ENCODE measurements around the gene GPR18. TPM values are rescaled to one million over a fixed set of nuclear protein-coding genes. Genes with fewer than 3 reads are reported as not detected.
"Not testable (repeated sequence)": the region's sequence is repeated elsewhere in the genome, so short reads cannot be mapped to it uniquely, and the experiment has no call there.

GPR18 gene
- total and polyA plus RNA-seq, 2 donors (not counting 1 experiment from before 2014, with no cell fraction given): not detected

DNA sequence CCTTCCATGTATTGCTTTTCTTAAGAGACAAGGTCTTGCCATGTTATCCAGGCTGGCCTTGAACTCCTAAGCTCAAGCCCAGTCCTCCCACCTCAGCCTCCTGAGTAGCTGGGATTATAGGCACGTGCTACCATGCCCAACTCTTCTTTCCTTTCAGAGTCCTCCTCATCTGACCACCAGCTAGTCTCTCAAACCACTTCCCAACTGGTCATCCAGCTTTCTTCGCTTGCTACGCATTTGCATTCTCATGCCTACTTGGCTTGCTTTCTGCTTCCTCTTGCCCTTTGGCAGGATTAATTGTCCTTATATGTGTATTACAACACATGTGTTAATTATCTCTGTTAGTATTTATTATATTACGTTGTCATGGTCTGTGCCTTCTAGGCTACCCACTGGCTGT, 6.3 kb downstream of the GPR18 start:
- DNase-seq (ENCODE audit: low read depth in 2 of 2): no peak
- Histone ChIP-seq H3K36me3 (ENCODE audit: control insufficient read depth, insufficient read depth, low read length) (no peaks in the 10 kb centered on the region), H3K4me3 (replicated peaks in 1 of 4; ENCODE audit: control extremely low read depth in 1 of 4, insufficient read depth in 1 of 4, low read depth in 3 of 4, low read length in 4 of 4) (no peak overlapping the region), H3K9ac (ENCODE audit: insufficient read depth, low read length) (no peak overlapping the region), H2AFZ (ENCODE audit: low read length) (no peak overlapping the region), H3K4me2 (ENCODE audit: extremely low read depth, insufficient read depth, low read length) (no peak overlapping the region), H4K20me1 (ENCODE audit: control insufficient read depth, extremely low read depth, insufficient read depth, low read length) (no peaks in the 10 kb centered on the region), H3K27me3 (ENCODE audit: control insufficient read depth, insufficient read depth, low read length) (no peaks in the 10 kb centered on the region), H3K79me2 (ENCODE audit: control insufficient read depth, insufficient read depth, low read length) (no peaks in the 10 kb centered on the region), H3K4me1 (ENCODE audit: control insufficient read depth, extremely low read depth, insufficient read depth, low read length) (no peaks in the 10 kb centered on the region), H3K27ac (ENCODE audit: insufficient read depth, low read length) (no peak overlapping the region), H3K9me3 (ENCODE audit: control insufficient read depth, insufficient read depth, low read depth, low read length) (no peaks in the 10 kb centered on the region)
- TF ChIP-seq CTCF (conservative IDR thresholded peaks at IDR 0.05 in 1 of 2, IDR thresholded peaks at IDR 0.05 in 1 of 2; ENCODE audit: low read depth in 1 of 2, low read length in 2 of 2): no peak
- no peak for TF ChIP-seq EZH2 (IDR thresholded peaks at IDR 0.05; ENCODE audit: low read length, missing control alignments)

- Histone ChIP-seq H3K79me2 (ENCODE audit: control insufficient read depth, insufficient read depth, low read length) (no peaks in the 10 kb centered on the region), H3K9me3 (ENCODE audit: control insufficient read depth, insufficient read depth, low read depth, low read length) (no peaks in the 10 kb centered on the region), H3K27me3 (ENCODE audit: control insufficient read depth, insufficient read depth, low read length) (no peaks in the 10 kb centered on the region), H3K36me3 (ENCODE audit: control insufficient read depth, insufficient read depth, low read length) (no peaks in the 10 kb centered on the region), H4K20me1 (ENCODE audit: control insufficient read depth, extremely low read depth, insufficient read depth, low read length) (no peaks in the 10 kb centered on the region), H3K27ac (ENCODE audit: insufficient read depth, low read length) (no peak overlapping the region), H3K9ac (ENCODE audit: insufficient read depth, low read length) (no peak overlapping the region), H3K4me1 (ENCODE audit: control insufficient read depth, extremely low read depth, insufficient read depth, low read length) (no peaks in the 10 kb centered on the region), H2AFZ (ENCODE audit: low read length) (no peak overlapping the region), H3K4me3 (replicated peaks in 1 of 4; ENCODE audit: control extremely low read depth in 1 of 4, insufficient read depth in 1 of 4, low read depth in 3 of 4, low read length in 4 of 4) (no peak overlapping the region), H3K4me2 (ENCODE audit: extremely low read depth, insufficient read depth, low read length) (no peak overlapping the region)
- TF ChIP-seq EZH2 (IDR thresholded peaks at IDR 0.05; ENCODE audit: low read length, missing control alignments): no peak
- TF ChIP-seq CTCF (conservative IDR thresholded peaks at IDR 0.05 in 1 of 2, IDR thresholded peaks at IDR 0.05 in 1 of 2; ENCODE audit: low read depth in 1 of 2, low read length in 2 of 2): no peak
- peak in 1 of 2 donors; percentile 73 for DNase-seq (ENCODE audit: low read depth in 2 of 2)
Observed at GRCh38 chr13:99250982-99251825, 7.0 kb downstream of the GPR18 start.

DNA sequence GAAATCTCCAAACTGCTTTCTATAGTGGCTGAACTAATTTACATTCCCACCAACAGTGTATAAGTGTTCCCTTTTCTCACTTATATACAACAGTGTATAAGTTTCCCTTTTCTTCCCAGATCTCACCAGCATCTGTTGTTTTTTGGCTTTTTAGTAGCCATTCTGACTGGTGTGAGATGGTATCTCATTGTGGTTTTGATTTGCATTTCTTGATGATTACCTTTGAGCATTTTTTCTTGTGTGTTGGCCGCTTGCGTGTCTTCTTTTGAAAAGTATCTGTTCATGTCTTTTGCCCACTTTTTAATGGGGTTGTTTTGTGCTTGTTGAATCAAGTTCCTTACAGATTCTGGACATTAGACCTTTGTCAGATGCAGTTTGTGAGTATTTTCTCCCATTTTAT, 8.6 kb downstream of the GPR18 start:
- not testable (repeated sequence) for H2AFZ ChIP-seq (ENCODE audit: low read length); H3K79me2 ChIP-seq (ENCODE audit: control insufficient read depth, insufficient read depth, low read length); H3K9ac ChIP-seq (ENCODE audit: insufficient read depth, low read length); H3K9me3 ChIP-seq (ENCODE audit: control insufficient read depth, insufficient read depth, low read depth, low read length); H3K27ac ChIP-seq (ENCODE audit: insufficient read depth, low read length); H3K4me1 ChIP-seq (ENCODE audit: control insufficient read depth, extremely low read depth, insufficient read depth, low read length); H3K4me2 ChIP-seq (ENCODE audit: extremely low read depth, insufficient read depth, low read length); H3K4me3 ChIP-seq (replicated peaks in 1 of 4; ENCODE audit: control extremely low read depth in 1 of 4, insufficient read depth in 1 of 4, low read depth in 3 of 4, low read length in 4 of 4); H3K36me3 ChIP-seq (ENCODE audit: control insufficient read depth, insufficient read depth, low read length); H4K20me1 ChIP-seq (ENCODE audit: control insufficient read depth, extremely low read depth, insufficient read depth, low read length); H3K27me3 ChIP-seq (ENCODE audit: control insufficient read depth, insufficient read depth, low read length)
- DNase-seq (ENCODE audit: low read depth in 2 of 2): peak in 1 of 2 donors; percentile 48

- H3K9me3 ChIP-seq (ENCODE audit: control insufficient read depth, insufficient read depth, low read depth, low read length); H3K9ac ChIP-seq (ENCODE audit: insufficient read depth, low read length); H3K27me3 ChIP-seq (ENCODE audit: control insufficient read depth, insufficient read depth, low read length); H3K4me1 ChIP-seq (ENCODE audit: control insufficient read depth, extremely low read depth, insufficient read depth, low read length); H3K36me3 ChIP-seq (ENCODE audit: control insufficient read depth, insufficient read depth, low read length); H2AFZ ChIP-seq (ENCODE audit: low read length); H3K27ac ChIP-seq (ENCODE audit: insufficient read depth, low read length); H3K4me3 ChIP-seq (replicated peaks in 1 of 4; ENCODE audit: control extremely low read depth in 1 of 4, insufficient read depth in 1 of 4, low read depth in 3 of 4, low read length in 4 of 4); H3K4me2 ChIP-seq (ENCODE audit: extremely low read depth, insufficient read depth, low read length); H3K79me2 ChIP-seq (ENCODE audit: control insufficient read depth, insufficient read depth, low read length); H4K20me1 ChIP-seq (ENCODE audit: control insufficient read depth, extremely low read depth, insufficient read depth, low read length): not testable (repeated sequence)
- DNase-seq (ENCODE audit: low read depth in 2 of 2): peak in 1 of 2 donors; percentile 25
Observed at GRCh38 chr13:99249178-99249577, 9.0 kb downstream of the GPR18 start.

Data from fibroblast of lung (primary cell).